ENCODE results near the gene IL18BP. TPM values are rescaled to one million over a fixed set of nuclear protein-coding genes. Genes with fewer than 3 reads are reported as not detected.

Gene IL18BP
- total RNA-seq, 2 donors from 2014 or later = 3.1 to 13.9 TPM

DNA sequence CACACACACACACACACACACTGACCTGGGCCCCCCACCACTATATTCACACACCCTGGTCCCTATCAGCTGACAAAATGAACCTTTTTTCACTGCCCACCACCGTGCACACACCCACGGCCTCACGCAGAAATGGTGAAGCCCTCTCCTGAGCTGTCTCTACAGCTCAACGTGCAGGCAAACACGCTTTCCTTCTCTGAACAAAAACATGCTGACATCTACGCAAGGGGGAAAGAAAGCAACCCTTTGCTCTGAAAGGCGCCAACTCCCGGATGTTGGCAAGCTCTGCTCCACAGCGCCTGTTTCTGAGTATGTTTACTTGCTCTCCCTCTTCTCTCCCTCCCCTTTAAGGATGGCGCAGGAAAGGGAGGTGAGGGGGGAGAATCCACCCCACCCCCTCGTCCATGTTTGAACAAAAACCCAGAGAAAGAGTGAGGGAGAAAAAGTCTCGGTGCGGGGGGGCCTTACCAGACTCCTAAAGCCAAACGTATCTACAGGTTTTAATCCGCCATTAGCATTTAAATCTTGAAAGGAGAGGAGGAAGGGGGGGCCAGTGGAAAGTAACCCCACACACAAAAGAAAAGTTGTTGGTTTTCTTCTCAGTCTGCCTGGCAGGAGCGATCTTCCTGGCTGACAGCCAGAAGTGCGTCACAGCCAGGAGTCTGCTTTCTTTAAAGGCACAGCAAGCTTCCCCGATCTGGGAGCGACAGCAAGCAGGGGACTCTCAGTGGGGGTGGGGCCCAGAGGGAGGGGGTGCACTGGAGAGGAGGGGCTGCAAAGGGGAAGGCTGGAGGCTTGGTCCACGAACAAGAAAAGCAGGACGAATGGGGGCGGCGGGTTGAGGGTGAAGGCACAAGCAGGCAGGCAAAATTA is 42.0 kb downstream of the IL18BP start:
- H3K27me3 ChIP-seq (replicated peaks; ENCODE audit: insufficient read depth) = no peaks in the 10 kb centered on the region
- no peaks in the 10 kb centered on the region for H3K9me3 ChIP-seq
- peak; percentile 97 for DNase-seq (ENCODE audit: low spot score)
- peak overlapping the region; percentile 97 to 98 for H3K27ac ChIP-seq
- H3K4me3 ChIP-seq = peak overlapping the region; percentile 38 to 51
- intact Hi-C loops (cut with DNase I) = loop anchor here (2.0 kb wide), 1 partner anchor 40 kb away; the partner anchor contains the start of genes LRRC51 and NUMA1
- WGBS = under 1% methylated on average over 23 of the region's 23 CpGs
- H3K36me3 ChIP-seq = no peaks in the 10 kb centered on the region
- peaks cover 25% of the 10 kb centered on the region for H3K4me1 ChIP-seq (replicated peaks)
- peak; percentile 57 for TF ChIP-seq POLR2A (IDR thresholded peaks at IDR 0.05)
- peak; percentile 97 for TF ChIP-seq POLR2AphosphoS5 (IDR thresholded peaks at IDR 0.05)
- TF ChIP-seq, protein P1, sequence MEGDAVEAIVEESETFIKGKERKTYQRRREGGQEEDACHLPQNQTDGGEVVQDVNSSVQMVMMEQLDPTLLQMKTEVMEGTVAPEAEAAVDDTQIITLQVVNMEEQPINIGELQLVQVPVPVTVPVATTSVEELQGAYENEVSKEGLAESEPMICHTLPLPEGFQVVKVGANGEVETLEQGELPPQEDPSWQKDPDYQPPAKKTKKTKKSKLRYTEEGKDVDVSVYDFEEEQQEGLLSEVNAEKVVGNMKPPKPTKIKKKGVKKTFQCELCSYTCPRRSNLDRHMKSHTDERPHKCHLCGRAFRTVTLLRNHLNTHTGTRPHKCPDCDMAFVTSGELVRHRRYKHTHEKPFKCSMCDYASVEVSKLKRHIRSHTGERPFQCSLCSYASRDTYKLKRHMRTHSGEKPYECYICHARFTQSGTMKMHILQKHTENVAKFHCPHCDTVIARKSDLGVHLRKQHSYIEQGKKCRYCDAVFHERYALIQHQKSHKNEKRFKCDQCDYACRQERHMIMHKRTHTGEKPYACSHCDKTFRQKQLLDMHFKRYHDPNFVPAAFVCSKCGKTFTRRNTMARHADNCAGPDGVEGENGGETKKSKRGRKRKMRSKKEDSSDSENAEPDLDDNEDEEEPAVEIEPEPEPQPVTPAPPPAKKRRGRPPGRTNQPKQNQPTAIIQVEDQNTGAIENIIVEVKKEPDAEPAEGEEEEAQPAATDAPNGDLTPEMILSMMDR (IDR thresholded peaks at IDR 0.05) = no peak

DNA sequence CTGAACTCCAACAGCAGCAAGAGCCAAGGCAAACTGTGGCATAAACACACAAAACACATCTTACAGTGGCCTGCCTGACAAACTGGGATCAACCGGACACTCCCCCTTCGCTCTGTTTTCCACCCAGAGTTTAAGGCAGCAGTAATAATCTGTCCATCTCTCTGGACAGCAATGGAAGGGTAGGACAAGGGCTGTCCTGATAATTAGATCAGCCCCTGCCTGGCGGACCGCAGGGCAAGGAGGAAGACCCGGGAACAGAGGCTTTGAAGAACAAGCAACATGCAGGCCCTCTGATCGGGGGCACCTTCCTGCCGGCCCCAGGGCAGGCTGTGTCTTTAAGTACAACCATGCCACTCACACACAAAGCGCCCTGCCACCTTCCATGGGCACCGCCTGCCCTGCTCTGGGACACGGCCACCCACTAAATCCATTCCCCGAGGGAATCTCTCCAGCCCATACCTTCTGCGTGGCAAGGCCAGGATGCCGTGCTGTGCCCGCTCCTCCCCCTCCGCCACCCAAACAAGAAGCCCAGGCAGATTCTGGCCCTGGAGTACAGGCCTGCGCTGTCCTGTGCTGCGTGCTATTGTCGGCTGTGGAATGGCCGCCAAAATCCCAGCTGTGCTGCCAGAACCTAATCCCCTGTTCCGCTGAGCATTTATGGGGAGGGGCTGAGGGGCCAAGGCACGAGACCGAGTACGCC is 42.8 kb downstream of the IL18BP start:
- Histone ChIP-seq H3K27me3 (replicated peaks; ENCODE audit: insufficient read depth) (no peaks in the 10 kb centered on the region), H3K36me3 (no peaks in the 10 kb centered on the region), H3K4me1 (replicated peaks) (peaks cover 18% of the 10 kb centered on the region), H3K27ac (peak overlapping the region; percentile 97 to 98), H3K4me3 (peak overlapping the region; percentile 38 to 51), H3K9me3 (no peaks in the 10 kb centered on the region)
- WGBS = 0% methylated on average over 23 of the region's 23 CpGs
- DNase-seq (ENCODE audit: low spot score) = peak; percentile 81
- TF ChIP-seq POLR2AphosphoS5 (IDR thresholded peaks at IDR 0.05) (peak; percentile 70), POLR2A (IDR thresholded peaks at IDR 0.05) (peak; percentile 59)
- TF ChIP-seq, protein P1 (IDR thresholded peaks at IDR 0.05) = no peak
- intact Hi-C loops (cut with DNase I) = loop anchor here (2.0 kb wide), 1 partner anchor 39 kb away; the partner anchor contains the start of genes LRRC51 and NUMA1

DNA sequence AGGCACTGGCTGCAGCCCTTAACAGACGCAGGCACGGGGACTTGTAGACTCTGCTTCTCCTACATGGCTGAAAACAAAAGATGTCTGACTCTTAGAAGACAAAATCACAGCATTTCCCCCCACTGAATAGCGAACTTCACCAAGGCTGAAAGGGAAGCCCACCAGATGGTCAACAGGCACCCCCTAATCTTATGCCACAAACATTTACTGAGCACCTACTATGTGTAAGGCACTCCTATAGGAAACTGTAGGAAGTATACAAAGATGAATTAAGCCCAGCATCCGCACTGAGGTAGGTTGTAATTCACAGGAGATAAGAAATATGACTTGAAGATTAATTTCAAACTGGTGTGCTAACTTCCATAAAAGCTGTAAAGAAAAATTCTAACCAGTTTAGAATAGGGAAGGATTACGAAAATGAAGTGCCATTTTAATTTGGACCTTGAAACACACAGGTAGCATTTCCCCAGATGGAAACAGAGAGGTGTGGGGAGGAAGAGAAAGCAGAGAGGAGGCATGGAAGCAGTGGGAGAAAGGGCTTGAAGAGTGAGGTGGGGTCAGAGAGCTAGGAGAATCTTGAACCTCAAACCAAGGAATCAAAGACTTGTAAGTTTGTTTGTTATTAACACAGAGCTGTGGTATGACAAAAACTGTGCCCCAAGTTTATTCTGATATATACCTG is 43.5 kb downstream of the IL18BP start:
- Histone ChIP-seq H3K27me3 (replicated peaks; ENCODE audit: insufficient read depth) (no peaks in the 10 kb centered on the region), H3K36me3 (no peaks in the 10 kb centered on the region), H3K27ac (peak overlapping the region; percentile 97 to 98), H3K4me3 (peak overlapping the region; percentile 38 to 51), H3K4me1 (replicated peaks) (peaks cover 13% of the 10 kb centered on the region), H3K9me3 (no peaks in the 10 kb centered on the region)
- intact Hi-C loops (cut with DNase I) = no loop called here
- no peak for TF ChIP-seq POLR2A (IDR thresholded peaks at IDR 0.05)
- peak; percentile 21 for TF ChIP-seq POLR2AphosphoS5 (IDR thresholded peaks at IDR 0.05)
- 18% methylated on average over 5 of the region's 5 CpGs for WGBS
- DNase-seq (ENCODE audit: low spot score) = no peak

DNA sequence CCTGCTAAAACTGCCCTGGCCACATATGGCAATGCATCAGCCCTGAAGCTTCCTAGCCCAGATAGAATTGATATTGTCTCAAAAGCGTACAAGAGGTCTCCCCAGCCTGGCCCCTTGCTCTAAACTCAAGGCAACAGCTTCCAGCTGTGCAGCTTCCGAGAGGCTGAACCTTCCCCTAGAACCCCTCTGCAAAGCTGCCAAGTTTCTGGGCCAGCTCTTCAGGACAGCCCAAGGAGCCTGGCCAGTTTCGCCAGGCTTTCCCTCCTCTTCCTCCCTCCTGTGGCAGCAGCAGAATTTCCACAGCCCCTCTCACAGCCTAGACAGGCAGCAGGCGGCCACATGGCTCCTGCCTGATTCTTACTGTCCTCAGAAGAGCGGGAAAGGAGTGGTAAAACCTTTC is 47.1 kb downstream of the IL18BP start:
- Histone ChIP-seq H3K4me3 (no peak overlapping the region), H3K27me3 (replicated peaks; ENCODE audit: insufficient read depth) (no peaks in the 10 kb centered on the region), H3K9me3 (no peaks in the 10 kb centered on the region), H3K36me3 (no peaks in the 10 kb centered on the region), H3K27ac (peak overlapping the region; percentile 4 to 98), H3K4me1 (replicated peaks) (peaks cover 13% of the 10 kb centered on the region)
- intact Hi-C loops (cut with DNase I) = no loop called here
- TF ChIP-seq, protein P1 (IDR thresholded peaks at IDR 0.05) = no peak
- TF ChIP-seq POLR2A (IDR thresholded peaks at IDR 0.05) (no peak), POLR2AphosphoS5 (IDR thresholded peaks at IDR 0.05) (no peak)
- 51% methylated on average over 5 of the region's 5 CpGs for WGBS
- no peak for DNase-seq (ENCODE audit: low spot score)

All from prostate gland (tissue), 2 donors.